T-helper 1 cell treated with Interleukin-12 subunit alpha and Interleukin-12 subunit beta and Interleukin-4 antibody, amounts not matched to agents 30 μg/mL and 1 μg/mL, for 36 hours (primary cell): ENCODE data around the gene ASIC4.

Experiments used
- H3K27ac Mint-ChIP-seq: one replicate; pipeline ENCODE4 v1.8.0; 2021; ENCODE audit warnings: mild to moderate bottlenecking, mixed read lengths
- H3K27me3 Mint-ChIP-seq: one replicate; pipeline ENCODE4 v1.8.0; 2021; ENCODE audit warnings: low read depth, mixed read lengths
- H3K36me3 Mint-ChIP-seq: one replicate; pipeline ENCODE4 v1.8.0; 2021; ENCODE audit warnings: low read depth, mixed read lengths
- H3K4me1 Mint-ChIP-seq: one replicate; pipeline ENCODE4 v1.8.0; 2021; ENCODE audit warnings: low read depth, mixed read lengths
- H3K4me3 Mint-ChIP-seq: one replicate; pipeline ENCODE4 v1.8.0; 2021; ENCODE audit warnings: mild to moderate bottlenecking, moderate library complexity, mixed read lengths
- H3K9me3 Mint-ChIP-seq: one replicate; pipeline ENCODE4 v1.8.0; 2021; ENCODE audit warnings: mixed read lengths

Gene ASIC4

GRCh38 chr2:219538504-219538951 is 24.2 kb downstream of the ASIC4 start:
- Mint-ChIP-seq H3K36me3 (peaks cover 10% of the 10 kb centered on the region), H3K4me3 (no peak overlapping the region), H3K9me3 (no peaks in the 10 kb centered on the region), H3K27me3 (no peaks in the 10 kb centered on the region), H3K27ac (no peak overlapping the region), H3K4me1 (peaks cover 9% of the 10 kb centered on the region)

GRCh38 chr2:219538956-219539788 is 24.9 kb downstream of the ASIC4 start:
- Mint-ChIP-seq H3K4me1 (peaks cover 9% of the 10 kb centered on the region), H3K27ac (no peak overlapping the region), H3K9me3 (no peaks in the 10 kb centered on the region), H3K36me3 (peaks cover 10% of the 10 kb centered on the region), H3K27me3 (peaks cover under 1% of the 10 kb centered on the region), H3K4me3 (no peak overlapping the region)

GRCh38 chr2:219539926-219540678 is 25.8 kb downstream of the ASIC4 start:
- Mint-ChIP-seq H3K27me3 (peaks cover 10% of the 10 kb centered on the region), H3K27ac (no peak overlapping the region), H3K9me3 (no peaks in the 10 kb centered on the region), H3K36me3 (peaks cover 10% of the 10 kb centered on the region), H3K4me1 (peaks cover 11% of the 10 kb centered on the region), H3K4me3 (peak overlapping the region; percentile 25)

- Mint-ChIP-seq H3K36me3 (peaks cover 10% of the 10 kb centered on the region), H3K9me3 (no peaks in the 10 kb centered on the region), H3K27me3 (peaks cover 15% of the 10 kb centered on the region), H3K4me1 (peaks cover 11% of the 10 kb centered on the region), H3K27ac (no peak overlapping the region), H3K4me3 (peak overlapping the region; percentile 88)
Measured at GRCh38 chr2:219540784-219541504, 26.7 kb downstream of the ASIC4 start.

GRCh38 chr2:219541611-219542180 is 27.4 kb downstream of the ASIC4 start:
- peak overlapping the region; percentile 88 for H3K4me3 Mint-ChIP-seq
- H3K4me1 Mint-ChIP-seq: peaks cover 11% of the 10 kb centered on the region
- H3K9me3 Mint-ChIP-seq: no peaks in the 10 kb centered on the region
- H3K36me3 Mint-ChIP-seq: peaks cover 10% of the 10 kb centered on the region
- peaks cover 20% of the 10 kb centered on the region for H3K27me3 Mint-ChIP-seq
- no peak overlapping the region for H3K27ac Mint-ChIP-seq

- H3K4me3 Mint-ChIP-seq: peak overlapping the region; percentile 88
- no peaks in the 10 kb centered on the region for H3K9me3 Mint-ChIP-seq
- peaks cover 10% of the 10 kb centered on the region for H3K36me3 Mint-ChIP-seq
- H3K27ac Mint-ChIP-seq: peak overlapping the region; percentile 87
- H3K27me3 Mint-ChIP-seq: peaks cover 20% of the 10 kb centered on the region
- peaks cover 11% of the 10 kb centered on the region for H3K4me1 Mint-ChIP-seq
Measured at GRCh38 chr2:219542931-219543595, 28.8 kb downstream of the ASIC4 start.

- Mint-ChIP-seq H3K4me1 (peaks cover 11% of the 10 kb centered on the region), H3K36me3 (peaks cover 8% of the 10 kb centered on the region), H3K27ac (peak within 1 kb of the TSS; percentile 87), H3K4me3 (peak within 1 kb of the TSS; percentile 88), H3K9me3 (no peaks in the 10 kb centered on the region), H3K27me3 (peaks cover 25% of the 10 kb centered on the region)
Measured at GRCh38 chr2:219543596-219544358, 29.5 kb downstream of the ASIC4 start, which contains the start of the genes CHPF and TMEM198. CHPF (minus strand) TSS chr2:219543809; CDS start chr2:219543538, 271 bp downstream. TMEM198 (plus strand) TSS chr2:219544028; CDS start chr2:219544728, 700 bp downstream.

- Mint-ChIP-seq H3K9me3 (no peaks in the 10 kb centered on the region), H3K27ac (peak overlapping the region; percentile 70)
Measured at GRCh38 chr2:219544567-219544966, 30.3 kb downstream of the ASIC4 start.

GRCh38 chr2:219545295-219545942 is 31.1 kb downstream of the ASIC4 start:
- Mint-ChIP-seq H3K27me3 (peaks cover 26% of the 10 kb centered on the region), H3K4me3 (no peak overlapping the region), H3K36me3 (peaks cover 8% of the 10 kb centered on the region), H3K9me3 (no peaks in the 10 kb centered on the region), H3K4me1 (peaks cover 11% of the 10 kb centered on the region), H3K27ac (no peak overlapping the region)

More at GRCh38 chr2:219544567-219544966, 30.3 kb downstream of the ASIC4 start:
- H3K27me3 Mint-ChIP-seq: peaks cover 25% of the 10 kb centered on the region
- peaks cover 11% of the 10 kb centered on the region for H3K4me1 Mint-ChIP-seq
- H3K4me3 Mint-ChIP-seq: peak overlapping the region; percentile 74
- peaks cover 8% of the 10 kb centered on the region for H3K36me3 Mint-ChIP-seq

- Mint-ChIP-seq H3K27ac (no peak overlapping the region), H3K4me3 (no peak overlapping the region)
Measured at GRCh38 chr2:219545943-219546352, 31.7 kb downstream of the ASIC4 start.

GRCh38 chr2:219547621-219548020 is 33.3 kb downstream of the ASIC4 start:
- Mint-ChIP-seq H3K27ac (no peak overlapping the region), H3K4me1 (peaks cover 11% of the 10 kb centered on the region), H3K36me3 (no peaks in the 10 kb centered on the region), H3K9me3 (no peaks in the 10 kb centered on the region), H3K27me3 (peaks cover 39% of the 10 kb centered on the region), H3K4me3 (no peak overlapping the region)

More at GRCh38 chr2:219545943-219546352, 31.7 kb downstream of the ASIC4 start:
- Mint-ChIP-seq H3K27me3 (peaks cover 31% of the 10 kb centered on the region), H3K4me1 (peaks cover 13% of the 10 kb centered on the region), H3K36me3 (peaks cover 5% of the 10 kb centered on the region), H3K9me3 (no peaks in the 10 kb centered on the region)

GRCh38 chr2:219548990-219549389 is 34.7 kb downstream of the ASIC4 start:
- H3K4me3 Mint-ChIP-seq: no peak overlapping the region
- H3K4me1 Mint-ChIP-seq: peaks cover 8% of the 10 kb centered on the region
- no peaks in the 10 kb centered on the region for H3K9me3 Mint-ChIP-seq
- H3K27me3 Mint-ChIP-seq: peaks cover 48% of the 10 kb centered on the region
- H3K27ac Mint-ChIP-seq: no peak overlapping the region
- no peaks in the 10 kb centered on the region for H3K36me3 Mint-ChIP-seq
